SW480 (cell line): Measurements from ENCODE around the gene MAGI2.

ENCODE experiments used
- DNase-seq: peaks from one replicate; pipeline ENCODE4 v3.0.0-alpha.2; 2016; ENCODE audit warnings: low spot score

MAGI2 gene

GRCh38 chr7:78906735-78907134, 546.7 kb downstream of the MAGI2 start:
- no peak for DNase-seq

DNA sequence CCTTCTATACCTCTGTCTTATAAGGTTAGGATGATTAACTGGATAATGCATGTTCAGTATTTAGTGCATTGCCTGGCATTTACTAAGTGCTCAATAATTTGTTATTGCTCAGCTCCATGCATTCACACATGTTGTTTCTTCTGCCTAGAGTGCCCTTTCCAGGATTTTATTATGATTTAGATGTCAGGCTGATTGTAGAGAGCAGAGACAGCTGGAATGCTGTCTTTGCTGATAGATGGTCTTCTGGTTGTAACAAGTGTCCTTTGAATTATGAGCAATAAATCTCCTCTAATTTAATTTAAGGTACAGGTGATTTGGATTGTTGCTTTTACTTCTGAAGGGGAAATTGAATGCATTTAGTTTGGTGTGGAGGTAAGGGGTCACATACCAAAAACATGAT, 548.0 kb downstream of the MAGI2 start:
- no peak for DNase-seq

GRCh38 chr7:78904983-78905382, 548.5 kb downstream of the MAGI2 start:
- DNase-seq = no peak

DNA sequence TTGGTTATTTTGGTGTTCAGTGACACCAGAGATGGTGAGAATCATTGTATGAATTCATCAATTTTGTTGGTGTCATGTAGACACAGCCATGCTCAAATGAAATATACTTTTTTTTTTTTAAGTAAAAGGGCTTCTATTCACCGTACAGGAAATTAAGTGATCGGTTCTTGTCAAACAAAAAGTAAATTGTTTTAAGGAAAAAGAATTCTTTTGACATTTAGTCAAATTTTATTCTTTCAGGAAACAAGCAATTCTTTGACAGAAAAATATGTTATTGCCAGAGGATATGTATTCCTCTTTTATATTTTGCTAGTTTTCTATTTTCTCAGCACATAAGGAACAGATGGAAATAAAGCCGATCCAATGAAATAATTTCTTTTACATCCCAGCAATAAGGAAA, 551.9 kb downstream of the MAGI2 start:
- no peak for DNase-seq

DNA sequence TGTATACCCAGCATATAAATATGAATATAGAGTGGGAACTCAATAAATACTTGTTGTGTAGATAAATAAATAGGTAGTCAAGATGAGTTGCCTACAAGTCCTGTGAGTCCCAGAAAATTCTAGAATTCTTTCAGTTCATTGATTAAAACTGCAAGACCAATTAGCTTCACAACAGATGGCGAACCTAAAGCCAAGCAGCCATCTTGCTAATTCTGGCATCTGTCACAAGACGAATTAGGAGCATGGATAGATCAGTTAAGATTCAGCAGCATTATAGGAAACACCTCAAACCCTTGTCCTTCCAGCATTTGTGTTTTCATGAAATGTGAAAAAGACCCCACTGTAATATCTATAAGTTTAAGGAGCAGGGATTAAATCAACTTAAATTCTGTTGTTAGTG, 552.7 kb downstream of the MAGI2 start:
- DNase-seq = no peak

GRCh38 chr7:78895393-78895792, 558.1 kb downstream of the MAGI2 start:
- no peak for DNase-seq

- DNase-seq = no peak
Measured at GRCh38 chr7:78879206-78879605, 574.3 kb downstream of the MAGI2 start.

GRCh38 chr7:78873117-78873516, 580.4 kb downstream of the MAGI2 start:
- DNase-seq = no peak

DNA sequence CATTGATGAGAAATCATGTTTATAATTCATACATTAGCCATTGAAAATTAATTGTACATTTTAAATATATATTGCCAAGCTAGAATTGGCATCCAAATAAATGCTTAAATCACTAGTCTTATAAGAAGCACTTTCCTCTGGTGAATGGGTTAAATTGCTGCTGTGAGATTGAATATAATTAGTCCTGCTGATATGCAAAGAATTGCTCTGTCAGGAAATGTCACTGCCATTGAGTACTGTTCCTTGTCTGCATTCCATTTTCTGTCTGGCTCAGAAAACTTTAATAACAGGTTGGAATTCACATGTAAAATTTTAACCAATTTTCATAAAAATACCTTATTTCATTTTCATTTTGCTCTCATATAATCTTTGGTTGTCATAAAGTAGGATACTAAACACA, 589.1 kb downstream of the MAGI2 start:
- DNase-seq = no peak

- no peak for DNase-seq
Measured at GRCh38 chr7:78863281-78863680, 590.2 kb downstream of the MAGI2 start.

- no peak for DNase-seq
Measured at GRCh38 chr7:78862411-78862900, 591.0 kb downstream of the MAGI2 start.

DNA sequence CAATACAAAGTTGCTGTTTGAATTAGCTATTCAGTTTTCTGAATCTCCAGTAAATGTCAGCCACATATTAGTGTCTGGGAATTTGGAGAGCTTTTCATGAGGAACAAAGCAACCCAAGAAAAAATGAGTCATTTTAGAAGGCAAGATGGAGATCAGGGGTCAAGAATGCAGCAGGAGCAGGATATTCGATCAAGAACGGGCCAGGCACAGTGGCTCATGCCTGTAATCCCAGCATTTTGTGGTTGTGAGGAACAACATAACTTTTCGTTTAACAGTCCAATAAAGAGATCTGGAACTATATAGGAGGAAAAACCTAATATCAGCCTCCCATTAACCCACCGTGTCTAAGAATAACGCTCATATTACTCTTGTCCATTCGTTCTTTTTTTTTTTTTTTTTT, 600.5 kb downstream of the MAGI2 start:
- DNase-seq = no peak

DNA sequence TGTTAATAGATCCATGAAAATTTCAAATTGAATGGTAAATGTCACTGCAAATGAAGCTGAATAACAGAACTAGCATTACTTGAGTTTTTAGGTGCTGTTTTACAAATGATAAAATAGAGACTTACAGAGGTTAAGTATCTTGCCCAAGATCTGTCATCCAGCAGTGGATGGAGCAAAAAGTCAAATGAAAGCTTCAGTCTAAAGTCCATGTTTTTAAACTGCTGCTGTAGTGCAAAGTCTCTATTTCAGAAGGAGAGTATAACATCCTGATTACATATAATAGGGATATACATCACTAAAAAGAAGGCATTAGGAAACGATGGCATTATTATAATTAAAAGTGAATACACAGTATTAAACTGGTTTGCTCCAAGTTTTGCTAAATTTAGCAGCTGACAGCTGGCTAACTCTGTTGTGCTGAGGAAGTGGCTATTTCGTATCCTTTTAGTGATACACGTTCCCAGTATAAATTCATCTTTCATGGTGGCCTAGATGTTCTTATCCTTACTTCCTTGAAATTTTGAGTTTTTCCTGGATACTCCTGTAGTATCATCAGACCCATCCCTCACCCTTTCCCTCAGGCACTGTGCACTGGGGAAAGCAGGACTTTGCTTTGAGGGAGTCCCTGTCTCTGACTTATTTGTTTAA, 603.2 kb downstream of the MAGI2 start:
- no peak for DNase-seq

DNA sequence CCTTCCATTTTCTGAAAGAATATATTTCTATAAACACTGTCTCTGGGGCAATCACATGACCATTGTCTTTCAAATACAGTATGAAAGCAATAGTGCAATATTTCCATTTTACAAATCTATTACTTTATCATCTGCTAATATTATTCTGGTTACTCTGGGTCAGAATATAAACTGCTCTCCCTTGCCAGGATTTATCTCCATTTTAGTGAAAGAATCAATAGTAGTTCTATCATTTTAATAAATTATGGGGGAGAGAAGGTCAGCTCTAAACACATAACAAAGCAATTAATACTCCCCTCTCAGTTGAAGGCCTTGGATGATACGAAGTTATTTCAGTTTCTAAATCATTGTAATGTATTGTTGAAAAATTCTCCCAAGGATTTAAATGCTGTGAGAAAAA, 608.3 kb downstream of the MAGI2 start:
- DNase-seq = no peak

DNA sequence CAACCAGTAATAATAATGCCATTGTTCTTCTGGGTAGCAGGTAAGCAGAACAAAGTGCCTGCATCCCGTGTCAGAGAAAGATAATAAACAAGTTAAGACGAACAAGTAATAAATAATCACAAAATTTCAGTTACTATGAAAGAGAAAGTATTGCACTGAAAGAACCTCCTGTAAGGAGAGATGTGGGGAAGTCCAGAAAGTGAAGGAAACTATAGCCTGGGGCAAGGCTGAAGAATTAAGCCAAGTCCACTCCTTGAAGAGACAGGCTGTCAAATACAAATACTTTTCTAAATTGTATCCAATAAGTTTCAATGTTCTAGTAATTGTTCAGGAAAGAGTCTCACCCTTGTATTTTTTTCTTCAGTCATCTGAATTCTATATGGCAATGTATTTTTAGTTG, 611.4 kb downstream of the MAGI2 start:
- no peak for DNase-seq

GRCh38 chr7:78835897-78836296, 617.6 kb downstream of the MAGI2 start:
- DNase-seq = no peak

GRCh38 chr7:78828317-78828716, 625.1 kb downstream of the MAGI2 start:
- no peak for DNase-seq

DNA sequence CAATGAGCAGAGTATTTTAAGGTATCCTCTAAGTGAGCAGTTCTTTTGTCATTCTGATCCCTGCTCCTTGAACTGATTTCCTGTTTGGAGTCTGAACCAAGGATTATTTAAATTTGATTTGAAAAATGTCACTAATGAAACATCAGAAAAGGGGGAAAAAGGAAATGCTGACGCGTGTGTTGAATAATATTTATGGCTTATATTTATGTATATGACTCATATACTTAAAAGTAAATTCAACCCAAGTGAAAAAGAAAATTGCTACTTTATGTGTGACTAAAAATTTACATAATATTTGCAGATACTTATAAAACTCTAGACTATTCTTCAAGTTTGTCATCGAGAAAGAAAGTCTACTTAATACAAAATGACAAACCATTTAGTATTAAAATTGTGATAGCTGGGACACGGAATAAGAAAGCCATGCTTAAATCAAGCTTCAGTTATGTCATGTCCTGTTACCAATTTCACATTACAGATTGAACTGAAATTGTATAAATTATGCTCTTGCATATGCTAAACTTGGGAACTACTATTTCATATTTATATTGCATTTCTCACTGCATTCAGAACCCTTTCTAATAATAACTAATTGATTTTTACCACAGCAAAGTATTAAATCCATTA, 649.9 kb downstream of the MAGI2 start:
- DNase-seq = no peak

DNA sequence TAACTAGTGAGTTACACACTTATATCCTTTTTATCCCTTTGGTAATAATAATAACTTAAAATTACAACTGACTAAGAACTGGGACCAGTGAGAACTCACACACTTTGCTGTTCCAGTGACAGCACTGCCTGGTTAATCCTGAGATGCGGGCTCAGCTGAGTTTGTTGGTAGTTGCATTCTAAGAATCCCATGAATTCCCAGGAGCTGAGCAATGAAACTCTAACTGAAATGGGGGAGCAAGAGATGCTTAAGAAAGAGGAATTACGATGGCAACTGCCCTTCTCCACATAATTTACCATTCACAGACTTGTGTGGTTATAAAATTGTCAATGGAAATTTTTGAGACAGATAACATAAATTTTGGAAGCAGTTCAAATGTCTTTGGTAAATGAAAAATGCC, 659.4 kb downstream of the MAGI2 start:
- DNase-seq = no peak

DNA sequence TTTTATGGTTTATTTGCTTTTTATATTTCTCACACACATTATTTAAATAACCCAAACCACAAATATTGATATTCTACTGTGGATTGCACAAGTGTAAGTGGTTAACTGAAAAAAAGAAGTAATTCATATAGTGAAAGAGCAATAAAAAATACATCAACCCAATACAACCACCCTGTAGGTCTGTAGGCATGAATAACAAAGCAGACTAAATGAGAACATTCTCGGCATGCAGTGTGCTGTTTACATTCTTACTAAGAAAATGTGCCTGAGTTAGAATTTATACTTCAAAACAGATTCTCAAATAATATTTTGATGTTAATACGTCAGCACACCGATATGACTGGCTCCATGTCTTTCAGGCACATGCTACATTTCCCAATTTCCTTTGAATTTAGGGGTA, 660.8 kb downstream of the MAGI2 start:
- DNase-seq = no peak

GRCh38 chr7:78792006-78792405, 661.5 kb downstream of the MAGI2 start:
- DNase-seq = no peak

DNA sequence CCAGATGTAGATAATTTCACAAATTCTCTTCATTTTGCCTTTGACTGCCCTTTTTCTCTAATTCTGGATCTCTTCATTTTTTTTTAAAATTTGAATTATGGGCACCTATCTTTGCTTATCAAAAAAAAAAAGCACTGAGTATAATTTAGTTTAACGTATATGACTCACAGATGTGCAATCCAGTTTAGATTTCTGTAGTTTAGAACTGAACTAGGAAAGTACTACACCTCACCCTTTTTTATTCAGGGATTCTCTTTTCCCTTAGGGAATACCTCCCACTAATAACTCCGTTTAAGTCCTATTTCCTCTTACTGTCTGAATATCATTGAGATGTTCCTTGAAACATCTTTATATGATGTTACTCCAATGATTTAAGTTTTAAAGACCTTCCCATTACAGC, 665.0 kb downstream of the MAGI2 start:
- DNase-seq = no peak

DNA sequence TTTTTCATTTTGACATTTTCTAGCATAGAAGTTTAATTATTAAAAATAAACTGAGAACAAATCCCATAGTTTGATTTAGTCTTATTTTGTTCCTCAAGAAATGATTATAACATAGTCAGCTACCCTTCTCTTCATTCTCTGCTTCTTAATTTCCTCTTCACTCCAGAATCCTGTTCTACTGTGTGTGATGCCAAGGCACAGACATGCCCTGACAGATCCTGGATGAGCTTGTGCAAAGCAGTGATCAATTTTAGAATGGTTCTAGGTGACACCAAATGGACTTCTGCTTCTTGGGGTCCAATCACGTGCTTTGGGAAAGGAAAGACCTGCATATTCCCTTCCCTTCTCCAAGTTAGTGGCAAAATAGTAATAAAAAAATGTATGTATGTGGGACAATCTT, 665.6 kb downstream of the MAGI2 start:
- no peak for DNase-seq

- DNase-seq = no peak
Measured at GRCh38 chr7:78786055-78786454, 667.4 kb downstream of the MAGI2 start.
